Immature natural killer cell (primary cell): ENCODE results near the gene DNPEP. TPM values are rescaled to one million over a fixed set of nuclear protein-coding genes. Genes with fewer than 3 reads are reported as not detected.

Source experiments
- DNase-seq, 3 donors: peaks; one replicate each; pipeline ENCODE4 v3.0.0; 2022; ENCODE audit warnings: mixed read lengths in 1 of 3
- H3K27ac Mint-ChIP-seq, 6 donors: one replicate each; pipeline ENCODE4 v1.8.0; 2020; ENCODE audit warnings: mixed read lengths in 6 of 6, mild to moderate bottlenecking in 5 of 6, inconsistent platforms in 4 of 6, moderate library complexity in 3 of 6
- H3K27me3 Mint-ChIP-seq, 3 donors: one replicate each; pipeline ENCODE4 v1.8.0; 2020 to 2021; ENCODE audit warnings: low read depth in 3 of 3, mild to moderate bottlenecking in 3 of 3, mixed read lengths in 3 of 3, moderate library complexity in 3 of 3, inconsistent platforms in 1 of 3
- H3K36me3 Mint-ChIP-seq, 3 donors: one replicate each; pipeline ENCODE4 v1.8.0; 2020; ENCODE audit warnings: mixed read lengths in 3 of 3, inconsistent platforms in 2 of 3, mild to moderate bottlenecking in 2 of 3
- H3K4me1 Mint-ChIP-seq, 2 donors: one replicate each; pipeline ENCODE4 v1.8.0; 2020; ENCODE audit warnings: inconsistent platforms in 2 of 2, mild to moderate bottlenecking in 2 of 2, mixed read lengths in 2 of 2, moderate library complexity in 1 of 2
- H3K4me3 Mint-ChIP-seq, 5 donors: one replicate each; pipeline ENCODE4 v1.8.0; 2020; ENCODE audit warnings: mild to moderate bottlenecking in 5 of 5, mixed read lengths in 5 of 5, inconsistent platforms in 3 of 5, moderate library complexity in 3 of 5
- H3K9me3 Mint-ChIP-seq, 6 donors: one replicate each; pipeline ENCODE4 v1.8.0; 2020; ENCODE audit warnings: mild to moderate bottlenecking in 6 of 6, mixed read lengths in 6 of 6, inconsistent platforms in 4 of 6, moderate library complexity in 3 of 6
- polyA plus RNA-seq, 3 donors: library from polyadenylated mRNA; unstranded; fragments of 300-500 nt; fragmentation: Illumina TruSeq; gene quantifications; one replicate each; pipeline ENCODE4 v1.2.3, GENCODE V29; 2021

The DNPEP gene
- 10 to 100 TPM; 77.4 to 97.9 (median 78.9) TPM for polyA plus RNA-seq

GRCh38 chr2:219387306-219388120, at the start of gene DNPEP:
Gene DNPEP, minus strand, starts transcription at chr2:219387912. Its CDS starts 118 bp downstream, at chr2:219387794.
- Mint-ChIP-seq H3K4me1 (peaks cover 25 to 26% of the 10 kb centered on the region in 2 donors), H3K27me3 (peaks cover 2 to 8% (median 4%) of the 10 kb centered on the region in 3 donors), H3K9me3 (no peaks in the 10 kb centered on the region), H3K27ac (peak within 1 kb of the TSS; percentile 97 to 99 (median 98)), H3K4me3 (peak within 1 kb of the TSS; percentile 89 to 97 (median 94)), H3K36me3 (peaks cover 10 to 19% (median 11%) of the 10 kb centered on the region in 3 donors)
- DNase-seq = peak; percentile 87 to 93 (median 91)

DNA sequence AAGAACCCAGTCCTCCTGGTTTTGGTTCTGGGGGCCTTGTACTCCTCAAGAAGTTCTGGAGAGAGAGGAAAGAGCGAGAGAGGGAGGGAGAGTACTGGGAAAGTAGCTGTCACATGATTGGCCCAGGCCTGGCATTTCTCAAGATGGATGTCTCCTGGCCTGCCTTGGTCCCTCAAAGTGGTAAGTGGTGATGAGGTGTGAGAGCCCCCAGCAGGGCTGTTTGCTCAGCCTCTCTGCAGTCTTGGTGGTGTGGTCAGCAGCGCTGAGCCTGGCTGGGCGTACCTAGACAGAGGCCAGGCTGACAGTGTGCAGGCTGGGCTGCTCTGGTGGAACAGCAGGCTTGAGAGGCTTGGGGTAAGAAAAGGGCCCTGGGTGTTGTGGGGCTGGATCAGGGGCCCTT, 49.4 kb upstream of the DNPEP start:
- Mint-ChIP-seq H3K36me3 (peaks cover 0 to 4% (median 0%) of the 10 kb centered on the region in 3 donors), H3K4me1 (peaks cover 7 to 8% of the 10 kb centered on the region in 2 donors), H3K4me3 (no peak overlapping the region), H3K9me3 (no peaks in the 10 kb centered on the region), H3K27ac (no peak overlapping the region), H3K27me3 (peaks cover 2 to 20% (median 8%) of the 10 kb centered on the region in 3 donors)
- no peak for DNase-seq

GRCh38 chr2:219436491-219436890, 48.8 kb upstream of the DNPEP start:
- no peak for DNase-seq
- H3K4me1 Mint-ChIP-seq = peaks cover 6 to 8% of the 10 kb centered on the region in 2 donors
- peaks cover 0 to 4% (median 0%) of the 10 kb centered on the region in 3 donors for H3K36me3 Mint-ChIP-seq
- peaks cover 2 to 20% (median 8%) of the 10 kb centered on the region in 3 donors for H3K27me3 Mint-ChIP-seq
- no peak overlapping the region for H3K4me3 Mint-ChIP-seq
- H3K27ac Mint-ChIP-seq = no peak overlapping the region
- no peaks in the 10 kb centered on the region for H3K9me3 Mint-ChIP-seq

- Mint-ChIP-seq H3K27me3 (peaks cover 0 to 14% (median 8%) of the 10 kb centered on the region in 3 donors), H3K36me3 (no peaks in the 10 kb centered on the region), H3K4me3 (no peak overlapping the region), H3K4me1 (peaks cover 0 to 1% of the 10 kb centered on the region in 2 donors), H3K9me3 (no peaks in the 10 kb centered on the region), H3K27ac (no peak overlapping the region)
- DNase-seq = no peak
Observed at GRCh38 chr2:219435701-219436100, 48.0 kb upstream of the DNPEP start.

GRCh38 chr2:219434718-219435525, 47.2 kb upstream of the DNPEP start, which contains the start of gene SPEG:
Gene SPEG, plus strand, starts transcription at chr2:219434843. Its CDS starts 135 bp downstream, at chr2:219434978.
- no peaks in the 10 kb centered on the region for H3K9me3 Mint-ChIP-seq
- H3K4me3 Mint-ChIP-seq = no peak within 1 kb of the TSS
- no peak for DNase-seq
- H3K4me1 Mint-ChIP-seq = no peaks in the 10 kb centered on the region
- no peaks in the 10 kb centered on the region for H3K36me3 Mint-ChIP-seq
- H3K27me3 Mint-ChIP-seq = peaks cover 0 to 12% (median 5%) of the 10 kb centered on the region in 3 donors
- no peak within 1 kb of the TSS for H3K27ac Mint-ChIP-seq

DNA sequence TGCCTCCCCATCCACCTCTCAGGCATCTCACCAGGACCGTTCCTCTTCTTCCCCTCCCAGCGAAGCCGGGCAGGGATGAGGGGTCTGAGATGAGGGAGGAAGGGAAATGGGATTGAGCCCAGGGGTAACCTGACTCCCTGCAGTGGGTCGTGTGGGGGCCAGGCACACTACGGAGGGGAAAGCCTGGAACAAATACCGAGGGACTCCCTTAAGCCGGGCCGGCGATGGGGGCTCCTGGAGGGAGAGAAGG, 46.7 kb upstream of the DNPEP start:
- Mint-ChIP-seq H3K9me3 (no peaks in the 10 kb centered on the region), H3K36me3 (no peaks in the 10 kb centered on the region), H3K27ac (no peak overlapping the region), H3K4me3 (no peak overlapping the region), H3K27me3 (peaks cover 0 to 12% (median 4%) of the 10 kb centered on the region in 3 donors), H3K4me1 (no peaks in the 10 kb centered on the region)
- no peak for DNase-seq

GRCh38 chr2:219433666-219434467, 46.2 kb upstream of the DNPEP start:
- no peaks in the 10 kb centered on the region for H3K36me3 Mint-ChIP-seq
- H3K4me1 Mint-ChIP-seq = no peaks in the 10 kb centered on the region
- H3K27me3 Mint-ChIP-seq = peaks cover 0 to 12% (median 4%) of the 10 kb centered on the region in 3 donors
- DNase-seq = no peak
- H3K9me3 Mint-ChIP-seq = no peaks in the 10 kb centered on the region
- no peak overlapping the region for H3K4me3 Mint-ChIP-seq
- no peak overlapping the region for H3K27ac Mint-ChIP-seq

DNA sequence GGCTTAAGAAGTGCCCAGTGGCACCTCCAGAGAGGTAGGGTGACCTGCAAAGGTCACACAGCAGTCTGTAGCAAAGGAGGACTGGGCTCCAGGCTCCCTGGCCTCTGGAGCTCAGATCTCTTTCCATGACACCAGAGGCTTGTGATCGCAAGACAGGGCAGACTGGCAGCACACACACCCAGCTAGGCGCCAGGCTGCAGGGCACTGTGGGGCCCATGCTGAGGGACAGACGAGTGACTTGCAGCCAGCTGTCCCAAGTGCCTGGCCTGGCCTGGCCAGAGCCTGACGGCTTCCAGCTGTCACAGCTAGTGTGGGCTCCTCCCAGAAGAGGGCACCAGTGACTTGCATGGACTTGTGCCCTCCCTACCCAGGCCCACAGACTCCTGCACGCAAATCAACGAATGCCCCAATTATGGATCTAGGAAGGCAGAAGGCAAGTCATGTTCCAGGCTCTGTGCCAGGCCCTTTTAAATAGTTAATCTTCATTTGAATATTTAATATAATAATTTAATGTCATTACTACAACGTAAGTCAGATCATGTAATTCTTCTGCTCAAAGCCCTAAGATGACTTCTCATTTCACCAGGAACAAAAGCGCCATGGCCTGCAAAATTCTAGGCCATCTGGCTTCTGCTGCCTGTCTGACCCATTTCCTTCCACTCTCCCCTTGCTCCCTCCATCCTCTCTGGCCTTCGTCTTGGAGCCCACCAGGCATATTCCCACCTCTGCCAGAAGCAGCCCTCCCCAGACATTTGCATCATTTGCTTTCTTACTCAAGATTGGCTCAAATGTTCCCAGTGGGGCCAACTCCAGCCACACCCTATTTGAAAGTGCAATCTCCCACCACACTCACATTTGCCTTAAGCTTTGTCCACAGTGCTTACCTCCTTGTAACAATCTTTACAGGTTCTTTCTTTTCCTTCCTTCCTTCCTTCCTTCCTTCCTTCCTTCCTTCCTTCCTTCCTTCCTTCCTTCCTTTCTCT, 43.2 kb upstream of the DNPEP start:
- H3K27ac Mint-ChIP-seq = no peak overlapping the region
- H3K36me3 Mint-ChIP-seq = no peaks in the 10 kb centered on the region
- no peaks in the 10 kb centered on the region for H3K9me3 Mint-ChIP-seq
- no peak for DNase-seq
- H3K4me1 Mint-ChIP-seq = no peaks in the 10 kb centered on the region
- H3K4me3 Mint-ChIP-seq = no peak overlapping the region
- peaks cover 6 to 14% (median 10%) of the 10 kb centered on the region in 3 donors for H3K27me3 Mint-ChIP-seq

DNA sequence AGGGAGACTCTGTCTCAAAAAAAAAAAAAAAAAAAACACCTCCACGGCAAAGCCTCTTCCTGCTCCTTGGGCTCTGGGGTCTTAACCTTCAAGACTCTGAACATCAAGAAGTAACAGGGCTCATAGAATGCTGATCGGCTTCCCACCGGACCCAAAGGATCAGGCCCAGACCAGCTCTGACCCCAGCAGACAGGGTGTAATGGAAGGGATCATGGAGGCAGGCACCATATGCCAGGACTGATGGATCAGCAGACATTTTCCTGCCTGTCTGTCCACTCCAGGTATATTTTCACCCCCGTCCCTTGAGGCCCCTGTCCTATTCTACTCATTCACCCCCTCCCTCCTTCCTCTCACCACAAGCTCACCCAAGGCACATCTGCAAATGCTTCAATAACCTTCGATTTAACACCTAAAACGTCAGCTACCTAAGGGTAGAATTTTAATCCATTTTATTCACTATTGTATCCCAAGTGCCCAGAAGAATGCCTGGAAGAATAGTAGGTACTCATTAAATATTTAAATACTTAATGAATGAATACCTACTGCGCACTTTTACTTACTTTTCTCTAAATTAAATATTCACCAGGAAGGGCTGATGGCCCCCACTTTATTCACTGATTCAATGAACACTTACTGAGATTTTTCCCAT, 42.4 kb upstream of the DNPEP start:
- Mint-ChIP-seq H3K27ac (no peak overlapping the region), H3K36me3 (no peaks in the 10 kb centered on the region), H3K9me3 (no peaks in the 10 kb centered on the region), H3K4me3 (no peak overlapping the region), H3K27me3 (peaks cover 4 to 13% (median 10%) of the 10 kb centered on the region in 3 donors), H3K4me1 (no peaks in the 10 kb centered on the region)
- no peak for DNase-seq

DNA sequence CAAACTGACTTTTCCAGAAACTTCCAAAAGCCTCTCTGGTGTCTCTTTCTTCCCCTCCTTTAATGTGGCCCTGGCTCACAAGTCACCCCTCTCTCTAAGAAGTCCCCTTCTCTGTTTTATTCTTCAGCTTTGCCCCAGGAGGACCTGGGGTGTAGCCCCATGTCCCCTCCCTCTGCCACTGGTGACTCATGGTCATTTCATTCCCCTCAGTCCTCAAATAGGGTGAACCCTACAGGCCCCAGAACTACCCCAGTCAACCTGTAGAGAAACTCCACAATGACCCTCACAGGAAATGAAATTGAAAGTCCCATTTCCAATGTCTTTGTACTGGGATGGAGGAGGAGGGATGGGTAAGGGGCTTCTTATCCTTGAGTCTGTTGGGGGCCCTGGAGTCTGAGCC, 40.8 kb upstream of the DNPEP start:
- no peaks in the 10 kb centered on the region for H3K36me3 Mint-ChIP-seq
- no peak overlapping the region for H3K27ac Mint-ChIP-seq
- no peak for DNase-seq
- no peaks in the 10 kb centered on the region for H3K9me3 Mint-ChIP-seq
- no peaks in the 10 kb centered on the region for H3K4me1 Mint-ChIP-seq
- peaks cover 4 to 13% (median 8%) of the 10 kb centered on the region in 3 donors for H3K27me3 Mint-ChIP-seq
- no peak overlapping the region for H3K4me3 Mint-ChIP-seq

DNA sequence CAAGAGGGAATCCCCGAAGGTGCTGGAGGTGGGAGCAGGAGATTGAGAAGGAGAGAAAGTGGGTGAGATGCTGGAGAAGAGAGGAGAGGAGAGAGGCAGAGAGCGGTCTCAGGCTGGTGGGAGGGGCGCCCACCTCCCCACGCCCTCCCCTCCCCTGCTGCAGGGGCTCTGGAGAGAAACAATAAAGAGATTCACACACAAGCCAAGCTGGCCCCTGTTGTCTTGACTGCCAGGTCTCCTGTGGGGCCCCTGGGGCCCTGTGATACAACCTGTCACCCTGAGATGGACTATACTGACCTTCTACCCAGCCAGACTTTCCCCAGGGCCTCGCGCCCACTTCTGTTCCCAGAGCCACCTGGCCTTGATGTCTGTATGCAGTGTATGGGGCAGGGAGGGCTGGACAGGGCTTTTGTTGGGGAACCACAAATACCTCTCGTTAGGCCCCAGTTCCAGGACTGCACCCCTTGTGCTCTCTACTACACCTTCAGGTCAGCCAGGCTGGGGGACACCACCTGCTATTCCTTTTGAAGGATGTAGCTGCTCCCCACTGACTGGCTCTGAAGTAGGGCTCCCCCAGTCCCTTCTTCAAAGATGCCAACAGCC, 38.9 kb upstream of the DNPEP start:
- no peaks in the 10 kb centered on the region for H3K4me1 Mint-ChIP-seq
- no peak overlapping the region for H3K27ac Mint-ChIP-seq
- H3K27me3 Mint-ChIP-seq = peaks cover 2 to 13% (median 8%) of the 10 kb centered on the region in 3 donors
- no peaks in the 10 kb centered on the region for H3K36me3 Mint-ChIP-seq
- no peaks in the 10 kb centered on the region for H3K9me3 Mint-ChIP-seq
- no peak overlapping the region for H3K4me3 Mint-ChIP-seq
- no peak for DNase-seq

DNA sequence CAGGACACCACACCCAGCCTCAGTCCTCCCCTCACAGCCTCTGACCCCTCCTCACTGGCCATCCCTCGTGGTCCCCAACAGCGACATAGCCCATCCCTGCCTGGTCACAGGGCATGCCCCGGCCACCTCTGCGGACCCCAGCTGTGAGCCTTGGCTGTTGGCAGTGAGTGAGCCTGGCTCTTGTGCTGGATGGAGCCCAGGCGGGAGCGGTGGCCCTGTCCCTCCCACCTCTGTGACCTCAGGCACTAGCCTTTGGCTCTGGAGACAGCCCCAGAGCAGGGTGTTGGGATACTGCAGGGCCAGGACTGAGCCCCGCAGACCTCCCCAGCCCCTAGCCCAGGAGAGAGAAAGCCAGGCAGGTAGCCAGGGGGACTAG, 38.3 kb upstream of the DNPEP start:
- H3K4me1 Mint-ChIP-seq = no peaks in the 10 kb centered on the region
- no peak overlapping the region for H3K4me3 Mint-ChIP-seq
- H3K27me3 Mint-ChIP-seq = peaks cover 2 to 13% (median 6%) of the 10 kb centered on the region in 3 donors
- DNase-seq = no peak
- no peaks in the 10 kb centered on the region for H3K36me3 Mint-ChIP-seq
- no peak overlapping the region for H3K27ac Mint-ChIP-seq
- no peaks in the 10 kb centered on the region for H3K9me3 Mint-ChIP-seq
